NOMO-1 treated with dmso at 0.1 percent for 144 hours (cell line): Measurements from ENCODE around the gene OTOP2.

ENCODE experiments used
- DNase-seq: peaks from one replicate; lab custom pipeline; 2025; ENCODE audit not compliant: unreplicated experiment; lab: John Stamatoyannopoulos, UW

OTOP2 gene, protein sequence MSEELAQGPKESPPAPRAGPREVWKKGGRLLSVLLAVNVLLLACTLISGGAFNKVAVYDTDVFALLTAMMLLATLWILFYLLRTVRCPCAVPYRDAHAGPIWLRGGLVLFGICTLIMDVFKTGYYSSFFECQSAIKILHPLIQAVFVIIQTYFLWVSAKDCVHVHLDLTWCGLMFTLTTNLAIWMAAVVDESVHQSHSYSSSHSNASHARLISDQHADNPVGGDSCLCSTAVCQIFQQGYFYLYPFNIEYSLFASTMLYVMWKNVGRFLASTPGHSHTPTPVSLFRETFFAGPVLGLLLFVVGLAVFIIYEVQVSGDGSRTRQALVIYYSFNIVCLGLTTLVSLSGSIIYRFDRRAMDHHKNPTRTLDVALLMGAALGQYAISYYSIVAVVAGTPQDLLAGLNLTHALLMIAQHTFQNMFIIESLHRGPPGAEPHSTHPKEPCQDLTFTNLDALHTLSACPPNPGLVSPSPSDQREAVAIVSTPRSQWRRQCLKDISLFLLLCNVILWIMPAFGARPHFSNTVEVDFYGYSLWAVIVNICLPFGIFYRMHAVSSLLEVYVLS

DNA sequence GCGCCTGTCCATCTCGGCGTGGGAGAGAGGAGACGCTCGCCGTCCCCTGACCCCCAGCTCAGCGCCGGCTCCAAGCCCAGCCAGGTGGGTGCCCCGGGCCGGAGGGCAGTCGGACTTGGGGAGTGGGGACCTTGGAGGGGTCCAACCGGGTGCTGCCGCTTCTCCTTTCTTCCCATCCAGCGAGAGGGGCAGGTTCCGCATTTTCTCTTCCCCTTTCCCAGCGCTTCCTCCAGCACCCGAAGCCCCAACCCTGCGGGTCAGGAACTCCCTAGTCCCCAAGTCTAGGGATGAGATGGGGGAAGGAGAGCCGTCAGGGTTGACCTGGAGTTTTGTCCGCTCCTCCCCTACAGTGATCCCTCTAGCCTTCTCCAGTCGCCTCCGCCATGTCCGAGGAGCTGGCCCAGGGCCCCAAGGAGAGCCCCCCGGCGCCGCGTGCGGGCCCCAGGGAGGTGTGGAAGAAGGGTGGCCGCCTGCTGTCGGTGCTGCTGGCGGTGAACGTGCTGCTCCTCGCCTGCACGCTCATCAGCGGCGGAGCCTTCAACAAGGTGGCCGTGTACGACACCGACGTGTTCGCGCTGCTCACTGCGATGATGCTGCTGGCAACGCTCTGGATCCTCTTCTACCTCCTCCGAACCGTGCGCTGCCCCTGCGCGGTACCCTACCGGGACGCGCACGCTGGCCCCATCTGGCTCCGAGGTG lies at the start of gene OTOP2:
Gene OTOP2 (plus strand): TSS at position 24 of the 699 bp plus-strand sequence. CDS start 360 bp downstream, at position 384.
- DNase-seq = peak; percentile 49

- no peak for DNase-seq
Measured at GRCh38 chr17:74874615-74875037, 49.4 kb upstream of the OTOP2 start.

DNA sequence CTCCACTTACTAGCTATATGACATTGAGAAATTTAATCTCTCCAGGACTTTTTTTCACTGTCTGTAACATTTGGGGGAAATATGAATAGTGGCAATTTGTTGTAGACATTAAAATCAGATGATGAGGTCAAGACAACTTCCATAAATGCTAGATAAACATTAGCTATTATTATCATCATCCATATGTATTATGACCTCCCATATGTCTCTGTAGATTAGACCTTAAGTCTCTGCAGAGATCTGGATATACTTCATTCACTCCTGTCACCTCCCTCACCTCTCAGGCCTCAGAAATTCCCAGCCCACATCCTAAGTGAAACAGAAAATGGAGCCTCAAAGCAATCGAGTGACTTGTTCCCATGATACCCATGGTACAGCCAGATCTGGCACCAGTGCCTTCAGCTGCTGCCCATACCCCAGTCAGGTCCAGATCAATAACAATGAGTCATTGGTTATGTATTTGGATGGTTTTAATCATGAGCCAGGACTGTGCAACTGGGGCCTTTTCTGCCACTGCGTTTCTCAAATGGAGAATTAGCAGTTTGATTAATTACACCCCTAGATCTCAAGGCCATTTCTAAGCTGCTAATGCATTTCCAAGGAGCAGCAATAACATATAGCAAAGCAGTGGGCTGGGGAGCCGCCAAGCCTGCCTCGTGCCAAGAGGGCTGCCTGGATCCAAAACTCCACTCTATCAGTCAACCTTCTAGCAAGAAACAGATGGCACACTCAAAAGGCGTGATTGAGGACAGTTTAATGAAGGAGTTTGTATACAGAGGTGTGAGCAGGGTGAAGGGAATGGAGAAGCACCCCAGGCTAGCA lies 48.7 kb upstream of the OTOP2 start:
- no peak for DNase-seq

- DNase-seq = no peak
Measured at GRCh38 chr17:74875977-74876593, 48.0 kb upstream of the OTOP2 start.

- no peak for DNase-seq
Measured at GRCh38 chr17:74877592-74878548, 46.2 kb upstream of the OTOP2 start.

- no peak for DNase-seq
Measured at GRCh38 chr17:74878658-74879057, 45.4 kb upstream of the OTOP2 start.

DNA sequence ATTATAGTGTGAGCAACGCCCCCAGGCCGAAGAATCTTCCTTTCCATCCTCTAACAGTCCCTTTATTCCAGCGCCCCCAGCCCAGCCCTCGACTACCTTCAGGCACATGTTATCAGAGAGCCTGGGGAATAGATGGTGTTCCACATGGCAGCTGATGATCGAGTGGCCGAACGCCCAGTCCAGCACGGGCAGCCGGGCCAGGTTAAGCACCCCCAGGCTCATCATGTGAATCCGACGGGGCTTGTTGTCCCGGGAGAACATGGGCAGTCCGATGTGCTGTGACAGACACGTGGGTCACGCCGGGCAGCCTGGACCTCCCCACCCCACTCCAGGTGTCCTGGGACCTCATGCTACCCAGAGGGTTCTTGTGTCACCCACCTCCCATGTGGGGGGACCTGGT lies 44.8 kb upstream of the OTOP2 start:
- no peak for DNase-seq

- DNase-seq = no peak
Measured at GRCh38 chr17:74881073-74881472, 43.0 kb upstream of the OTOP2 start.

DNA sequence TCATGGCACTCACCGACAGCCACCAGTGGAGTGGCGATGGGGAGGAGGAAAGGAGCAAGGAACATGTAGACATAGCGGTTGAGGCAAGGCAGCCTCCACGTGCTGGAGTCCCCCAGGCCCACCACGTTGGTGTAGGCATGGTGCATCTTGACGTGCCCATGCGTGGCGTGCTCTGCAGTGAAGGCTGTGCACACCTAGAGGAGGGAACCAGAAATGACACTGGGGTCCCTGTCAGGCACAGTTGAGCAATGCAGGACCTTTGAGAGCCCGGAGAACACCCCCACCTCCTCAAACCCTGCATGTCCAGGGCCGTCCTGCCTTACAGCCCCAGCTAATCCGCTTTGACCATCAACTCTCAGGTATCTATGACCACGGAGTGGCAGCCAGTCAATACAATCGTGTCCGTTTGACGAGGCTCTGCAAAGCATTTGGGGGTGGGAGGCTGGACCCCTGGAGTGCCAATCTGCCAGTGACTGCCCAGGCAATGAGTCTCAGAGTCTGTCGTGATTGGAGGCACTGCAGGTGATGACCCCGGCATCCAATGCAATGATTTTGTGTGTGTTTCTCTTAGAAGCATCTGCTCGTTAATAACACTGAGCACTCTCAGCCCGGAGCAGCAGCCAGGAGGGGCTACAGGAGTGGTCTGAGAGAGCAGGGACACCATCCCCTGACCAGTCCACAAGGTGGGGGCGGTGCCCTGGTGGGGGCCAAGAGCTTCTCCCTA lies 41.4 kb upstream of the OTOP2 start:
- DNase-seq = no peak

DNA sequence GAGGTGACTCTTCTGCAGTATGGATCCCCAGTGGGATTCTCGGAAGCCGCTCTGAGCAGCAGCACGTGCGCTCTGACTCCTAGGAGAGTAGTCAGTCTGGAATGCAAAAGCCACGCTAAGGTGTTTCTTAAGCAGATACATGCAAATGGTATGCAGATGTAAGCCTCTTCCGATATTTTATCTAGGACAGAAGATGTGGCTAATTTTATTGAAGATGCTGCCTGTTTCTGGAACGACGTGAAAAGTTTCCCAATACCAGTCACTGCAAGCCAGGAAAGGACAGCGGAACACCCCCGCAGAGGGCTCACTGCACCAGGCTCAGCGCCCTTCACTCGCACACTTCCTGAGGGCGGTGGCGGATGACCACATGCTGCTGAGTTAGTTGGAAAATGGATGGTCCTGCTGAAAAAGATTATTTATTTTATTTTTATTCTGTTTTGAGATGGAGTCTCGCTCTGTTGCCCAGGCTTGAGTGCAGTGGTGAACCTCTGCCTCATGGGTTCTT lies 40.8 kb upstream of the OTOP2 start:
- no peak for DNase-seq

- no peak for DNase-seq
Measured at GRCh38 chr17:74888469-74888868, 35.6 kb upstream of the OTOP2 start.

- DNase-seq = no peak
Measured at GRCh38 chr17:74890554-74890953, 33.5 kb upstream of the OTOP2 start.

GRCh38 chr17:74892013-74892841 lies 31.8 kb upstream of the OTOP2 start:
- no peak for DNase-seq

DNA sequence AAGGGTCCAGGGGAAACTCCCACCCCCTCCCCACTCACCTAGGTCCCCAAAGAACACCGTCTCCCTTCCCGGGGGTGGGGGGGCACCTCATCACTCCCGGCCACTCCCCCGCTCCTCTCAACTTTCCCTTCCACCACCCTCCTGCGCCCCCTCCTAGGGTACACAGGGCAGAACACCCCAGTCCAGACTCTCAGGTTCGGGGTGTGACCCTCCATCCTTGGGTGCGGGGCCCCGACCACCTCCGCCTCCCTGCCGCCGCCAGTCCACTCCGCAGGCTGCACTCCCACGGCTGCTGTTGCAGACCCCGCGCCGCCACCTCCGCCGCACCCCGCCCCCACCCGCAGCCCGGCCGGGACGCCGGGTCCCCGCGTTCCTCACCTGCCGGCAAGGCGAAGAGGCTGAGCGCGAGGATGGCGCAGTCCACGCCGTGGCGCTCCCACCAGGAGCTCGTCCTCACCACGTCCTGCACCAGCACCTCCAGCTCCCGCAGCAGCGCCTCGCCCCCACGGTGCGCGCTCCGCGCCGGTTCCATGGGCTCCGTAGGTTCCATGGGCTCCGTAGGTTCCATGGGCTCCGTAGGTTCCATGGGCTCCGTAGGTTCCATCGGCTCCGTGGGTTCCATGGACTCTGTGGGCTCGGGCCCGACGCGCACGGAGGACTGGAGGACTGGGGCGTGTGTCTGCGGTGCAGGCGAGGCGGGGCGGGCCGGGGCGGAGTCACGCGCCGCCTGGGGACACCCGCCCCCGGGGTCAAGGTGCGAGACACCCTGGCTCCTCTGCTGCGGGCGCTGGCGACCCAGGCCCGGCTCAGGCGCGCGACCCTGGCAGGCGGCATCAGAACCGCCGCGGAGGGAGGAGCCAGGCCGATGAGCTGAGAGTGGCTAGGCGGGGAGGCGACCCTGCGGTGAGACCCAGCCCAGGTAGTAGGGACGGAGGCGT lies 30.8 kb upstream of the OTOP2 start, which contains the start of gene FADS6:
Gene FADS6 (minus strand): TSS at position 660 of the 938 bp plus-strand sequence. CDS start 38 bp downstream, at position 622.
- no peak for DNase-seq

DNA sequence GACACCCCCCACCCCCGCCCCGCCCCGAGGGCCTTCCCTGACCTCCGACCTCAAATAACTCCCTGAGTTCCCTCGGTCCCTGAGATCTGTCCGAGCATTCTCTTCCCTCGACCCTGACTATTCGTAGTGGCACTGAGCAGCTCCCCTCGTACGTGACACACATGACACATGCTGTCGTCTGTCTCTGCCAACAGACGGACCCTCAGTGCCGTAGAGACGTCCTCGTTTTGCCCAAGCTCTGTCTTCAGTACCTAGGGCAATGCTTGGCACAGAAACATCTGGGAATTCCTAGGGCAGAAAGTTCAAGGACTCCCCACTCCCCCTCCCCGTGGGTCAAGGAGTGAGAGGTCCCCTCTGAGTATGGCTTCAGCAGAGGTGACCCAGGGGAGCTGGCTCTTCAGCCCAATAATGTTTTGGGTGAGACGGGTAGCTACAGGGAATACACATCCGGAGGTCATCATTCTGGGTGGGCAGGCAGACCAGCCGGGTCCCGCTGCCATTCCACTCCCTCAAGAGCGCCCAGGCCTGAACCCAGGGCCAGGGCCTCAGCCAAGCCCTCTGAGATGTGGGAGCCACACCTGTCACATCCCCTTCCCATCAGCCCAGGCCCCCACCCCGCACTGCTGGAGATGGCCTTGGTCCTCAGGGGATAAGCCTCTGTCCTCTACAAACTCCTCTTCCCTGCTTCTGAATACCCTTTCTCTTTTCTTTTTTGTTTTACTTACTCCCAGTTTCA lies 30.0 kb upstream of the OTOP2 start:
- DNase-seq = no peak

- no peak for DNase-seq
Measured at GRCh38 chr17:74898376-74898946, 25.6 kb upstream of the OTOP2 start.
